Measurements from ENCODE around the gene ACBD6. TPM values are rescaled to one million over a fixed set of nuclear protein-coding genes. Genes with fewer than 3 reads are reported as not detected.

Gene ACBD6
- total and polyA plus RNA-seq, 8 donors: 8.9 to 48.8 (median 37.7) TPM

- Histone ChIP-seq H3K4me3 (no peak overlapping the region), H3K27ac (no peak overlapping the region), H3K9me3 (no peaks in the 10 kb centered on the region), H3K36me3 (no peaks in the 10 kb centered on the region), H3K27me3 (peaks cover 10 to 90% (median 48%) of the 10 kb centered on the region in 3 donors), H3K4me1 (no peaks in the 10 kb centered on the region)
- 67 to 72% (median 72%) methylated on average over 8 of the region's 8 CpGs for WGBS, 5 donors
- intact Hi-C loops (cut with DNase I; ENCODE audit: low total_unique reads): no loop called here
- TF ChIP-seq POLR2A (IDR thresholded peaks at IDR 0.05): no peak
- no peak for TF ChIP-seq EP300 (IDR thresholded peaks at IDR 0.05)
- no peak for TF ChIP-seq POLR2AphosphoS5 (IDR thresholded peaks at IDR 0.05)
- no peak for TF ChIP-seq CTCF (IDR thresholded peaks at IDR 0.05)
- peak in 1 of 2 donors; percentile 37 for DNase-seq
These were observed 260.4 kb downstream of the ACBD6 start for GRCh38 chr1:180241716-180242544.

- DNase-seq: no peak
- H3K4me3 ChIP-seq: no peak overlapping the region
- no peaks in the 10 kb centered on the region for H3K36me3 ChIP-seq
- 10 to 14% (median 13%) methylated on average over 10 of the region's 10 CpGs for WGBS, 5 donors
- H3K27me3 ChIP-seq: peaks cover 31 to 100% (median 73%) of the 10 kb centered on the region in 3 donors
- no peak overlapping the region for H3K27ac ChIP-seq
- H3K4me1 ChIP-seq: peaks cover 15 to 20% (median 19%) of the 10 kb centered on the region in 4 donors
- intact Hi-C loops (cut with DNase I; ENCODE audit: low total_unique reads): no loop called here
- H3K9me3 ChIP-seq: no peaks in the 10 kb centered on the region
- no peak for TF ChIP-seq POLR2A (IDR thresholded peaks at IDR 0.05)
These were observed 263.0 kb downstream of the ACBD6 start for GRCh38 chr1:180239145-180240096.

- Histone ChIP-seq H3K4me3 (no peak overlapping the region), H3K27me3 (peaks cover 35 to 100% (median 80%) of the 10 kb centered on the region in 3 donors), H3K36me3 (no peaks in the 10 kb centered on the region), H3K9me3 (no peaks in the 10 kb centered on the region), H3K4me1 (peaks cover 18 to 27% (median 24%) of the 10 kb centered on the region in 4 donors), H3K27ac (no peak overlapping the region)
- 14 to 23% (median 19%) methylated on average over 7 of the region's 7 CpGs for WGBS, 5 donors
- intact Hi-C loops (cut with DNase I; ENCODE audit: low total_unique reads): no loop called here
- TF ChIP-seq CTCF (IDR thresholded peaks at IDR 0.05) (no peak), POLR2AphosphoS5 (IDR thresholded peaks at IDR 0.05) (no peak)
- DNase-seq: no peak
These were observed 263.7 kb downstream of the ACBD6 start for GRCh38 chr1:180238675-180239074.

Small RNAs within 50 kb of the gene (small RNA-seq; reads per million reads assigned to genes)
- gene MIR3121: 0 to 0.45 (median 0.05) reads per million in 4 donors
- gene RF00019: 0 reads per million in 4 donors

Other genes starting within 250 kb of the ACBD6 start
- not detected for gene OVAAL, start 56.4 kb upstream of the ACBD6 start, total RNA-seq
- not detected for gene OVAAL, start 56.4 kb upstream of the ACBD6 start, polyA plus RNA-seq
- gene XPR1, start 129.4 kb upstream of the ACBD6 start, total RNA-seq: 10 to 100 TPM in 3 of 5 donors, 1 to 10 TPM in 2; 3.5 to 27.0 (median 10.3) TPM
- gene XPR1, start 129.4 kb upstream of the ACBD6 start, polyA plus RNA-seq: 1 to 10 TPM in 2 of 3 donors, under 1 TPM in 1; 0.92 to 3.4 (median 1.7) TPM

All from stomach (tissue), 9 donors.